Immature natural killer cell (primary cell): ENCODE results near the gene MEF2A. TPM values are rescaled to one million over a fixed set of nuclear protein-coding genes. Genes with fewer than 3 reads are reported as not detected.
"Not testable (repeated sequence)": the region's sequence is repeated elsewhere in the genome, so short reads cannot be mapped to it uniquely, and the experiment has no call there.

Experiments
- DNase-seq, 3 donors: peaks; one replicate each; pipeline ENCODE4 v3.0.0; 2022; ENCODE audit warnings: mixed read lengths in 1 of 3
- H3K27ac Mint-ChIP-seq, 6 donors: one replicate each; pipeline ENCODE4 v1.8.0; 2020; ENCODE audit warnings: mixed read lengths in 6 of 6, mild to moderate bottlenecking in 5 of 6, inconsistent platforms in 4 of 6, moderate library complexity in 3 of 6
- H3K27me3 Mint-ChIP-seq, 3 donors: one replicate each; pipeline ENCODE4 v1.8.0; 2020 to 2021; ENCODE audit warnings: low read depth in 3 of 3, mild to moderate bottlenecking in 3 of 3, mixed read lengths in 3 of 3, moderate library complexity in 3 of 3, inconsistent platforms in 1 of 3
- H3K36me3 Mint-ChIP-seq, 3 donors: one replicate each; pipeline ENCODE4 v1.8.0; 2020; ENCODE audit warnings: mixed read lengths in 3 of 3, inconsistent platforms in 2 of 3, mild to moderate bottlenecking in 2 of 3
- H3K4me1 Mint-ChIP-seq, 2 donors: one replicate each; pipeline ENCODE4 v1.8.0; 2020; ENCODE audit warnings: inconsistent platforms in 2 of 2, mild to moderate bottlenecking in 2 of 2, mixed read lengths in 2 of 2, moderate library complexity in 1 of 2
- H3K4me3 Mint-ChIP-seq, 5 donors: one replicate each; pipeline ENCODE4 v1.8.0; 2020; ENCODE audit warnings: mild to moderate bottlenecking in 5 of 5, mixed read lengths in 5 of 5, inconsistent platforms in 3 of 5, moderate library complexity in 3 of 5
- H3K9me3 Mint-ChIP-seq, 6 donors: one replicate each; pipeline ENCODE4 v1.8.0; 2020; ENCODE audit warnings: mild to moderate bottlenecking in 6 of 6, mixed read lengths in 6 of 6, inconsistent platforms in 4 of 6, moderate library complexity in 3 of 6
- polyA plus RNA-seq, 3 donors: library from polyadenylated mRNA; unstranded; fragments of 300-500 nt; fragmentation: Illumina TruSeq; gene quantifications; one replicate each; pipeline ENCODE4 v1.2.3, GENCODE V29; 2021

MEF2A gene
- polyA plus RNA-seq, 3 donors from 2014 or later = 5.8 to 14.4 (median 6.3) TPM

DNA sequence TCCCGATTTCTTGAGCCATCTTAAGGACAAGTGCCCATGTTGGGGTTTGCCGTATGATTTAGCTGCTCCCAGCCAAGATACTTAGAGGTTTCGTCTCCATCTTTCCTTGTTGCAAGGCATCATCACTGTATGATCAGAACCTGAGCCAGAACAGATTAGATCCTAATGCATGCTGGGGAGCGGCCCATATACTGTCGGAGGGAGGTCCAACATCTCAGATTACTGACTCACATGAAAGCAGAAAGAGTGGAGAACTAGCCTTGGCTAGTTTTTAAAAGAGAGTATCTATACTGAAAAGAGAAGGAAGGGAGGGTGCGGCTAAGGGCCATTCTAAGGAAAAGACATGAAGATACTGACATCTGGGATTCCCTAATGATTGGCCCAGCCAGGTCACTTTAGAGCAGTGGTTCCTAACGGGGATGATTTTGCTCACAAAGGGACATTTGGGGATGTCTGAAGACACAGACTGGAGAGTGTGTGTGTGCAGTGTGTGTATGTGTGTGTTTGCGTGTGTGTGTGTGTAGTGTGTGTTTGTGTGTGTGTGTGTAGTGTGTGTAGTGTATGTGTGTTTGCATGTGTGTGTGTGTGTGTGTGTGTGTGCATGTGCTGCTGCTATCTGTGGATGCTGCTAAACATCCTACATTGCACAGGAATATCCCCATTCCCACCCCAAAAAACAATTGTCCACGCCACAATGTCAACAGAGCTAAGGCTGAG lies 179.7 kb downstream of the MEF2A start:
- no peak for DNase-seq
- Mint-ChIP-seq H3K36me3 (peaks cover 0 to 8% (median 0%) of the 10 kb centered on the region in 3 donors), H3K9me3 (no peaks in the 10 kb centered on the region), H3K27me3 (peaks cover 0 to 2% (median 0%) of the 10 kb centered on the region in 3 donors), H3K4me3 (no peak overlapping the region), H3K27ac (no peak overlapping the region), H3K4me1 (no peaks in the 10 kb centered on the region)

DNA sequence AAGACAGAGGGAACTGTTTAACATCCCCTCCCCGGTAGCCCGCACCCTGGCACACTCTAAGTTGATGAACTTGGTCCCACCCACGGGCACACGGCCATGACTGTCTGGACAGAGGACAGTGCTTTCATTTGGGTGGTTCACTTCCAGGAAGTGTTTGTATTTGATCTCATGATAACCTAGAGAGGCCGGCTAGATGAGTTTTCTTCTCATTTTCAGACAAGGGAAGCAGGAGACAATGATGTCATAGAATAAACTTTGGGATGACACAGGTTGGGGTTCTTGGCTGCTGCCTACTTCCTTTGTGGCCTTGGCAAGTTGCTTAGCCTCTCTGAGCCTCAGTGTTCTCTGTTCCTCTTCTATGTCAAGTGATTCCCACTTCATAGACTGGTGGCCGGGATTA lies 183.6 kb downstream of the MEF2A start:
- DNase-seq = no peak
- Mint-ChIP-seq H3K36me3 (peaks cover 0 to 8% (median 0%) of the 10 kb centered on the region in 3 donors), H3K27me3 (peaks cover 0 to 2% (median 0%) of the 10 kb centered on the region in 3 donors), H3K4me3 (no peak overlapping the region), H3K27ac (no peak overlapping the region), H3K4me1 (no peaks in the 10 kb centered on the region), H3K9me3 (no peaks in the 10 kb centered on the region)

DNA sequence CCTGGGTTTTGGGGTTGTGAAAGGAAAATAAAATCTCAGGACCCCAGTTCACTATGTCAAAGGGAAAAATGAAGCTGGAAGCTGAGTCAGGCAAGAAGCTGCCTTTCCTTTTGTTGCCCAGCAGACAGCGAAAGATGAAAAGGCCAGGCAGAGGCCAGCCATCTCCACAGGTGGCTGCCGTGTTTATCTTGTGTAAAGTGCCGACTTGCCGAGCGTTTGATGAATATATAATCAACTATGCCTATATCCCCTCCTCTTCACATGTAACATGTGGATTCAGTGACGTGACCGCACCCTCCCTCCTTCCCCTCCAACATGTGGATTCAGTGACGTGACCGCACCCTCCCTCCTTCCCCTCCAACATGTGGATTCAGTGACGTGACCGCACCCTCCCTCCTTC lies 184.5 kb downstream of the MEF2A start:
- H3K4me1 Mint-ChIP-seq, H3K27ac Mint-ChIP-seq, H3K36me3 Mint-ChIP-seq, H3K27me3 Mint-ChIP-seq, H3K4me3 Mint-ChIP-seq, DNase-seq, H3K9me3 Mint-ChIP-seq: not testable (repeated sequence)

DNA sequence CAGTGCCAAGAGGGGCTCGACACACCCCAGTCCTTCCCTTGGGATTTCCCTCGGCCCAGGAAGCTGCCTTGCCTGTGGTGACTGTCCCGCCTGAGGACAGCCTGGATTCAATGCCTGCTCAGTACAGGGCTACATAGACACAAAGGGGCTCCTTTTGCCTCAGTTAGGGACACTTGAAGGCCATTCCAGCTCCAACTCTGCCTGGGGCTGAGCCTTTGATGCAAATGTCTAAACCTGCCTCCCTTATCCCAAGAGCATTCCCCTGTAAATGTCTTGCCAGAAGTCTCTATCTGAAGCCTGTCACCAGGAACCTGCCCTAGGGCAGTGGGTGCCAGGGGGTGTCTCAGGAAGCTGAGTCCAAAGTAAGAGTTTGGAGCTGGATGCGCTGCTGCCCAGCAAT lies 186.8 kb downstream of the MEF2A start:
- Mint-ChIP-seq H3K36me3 (no peaks in the 10 kb centered on the region), H3K27ac (no peak overlapping the region), H3K4me1 (peaks cover 4 to 7% of the 10 kb centered on the region in 2 donors), H3K27me3 (peaks cover 0 to 2% (median 0%) of the 10 kb centered on the region in 3 donors), H3K9me3 (no peaks in the 10 kb centered on the region), H3K4me3 (no peak overlapping the region)
- no peak for DNase-seq

DNA sequence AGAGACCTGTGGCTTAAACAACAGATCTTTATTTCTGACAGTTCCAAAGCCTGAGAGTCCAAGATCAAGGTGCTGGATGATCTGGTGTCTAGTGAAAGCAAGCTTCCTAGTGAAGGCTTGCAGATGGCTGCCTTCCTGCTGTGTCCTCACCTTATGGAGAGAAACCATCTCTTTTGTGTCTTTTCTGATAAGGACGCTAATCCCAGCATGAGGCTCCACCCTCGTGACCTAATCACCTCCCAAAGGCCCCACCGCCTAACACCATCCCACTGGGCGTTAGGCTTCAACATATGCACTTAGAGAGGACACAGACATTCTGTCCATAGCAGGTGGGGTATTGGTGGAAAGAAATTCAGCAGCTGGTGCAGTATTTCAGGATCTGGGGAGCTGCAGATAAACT lies 187.3 kb downstream of the MEF2A start:
- Mint-ChIP-seq H3K36me3 (no peaks in the 10 kb centered on the region), H3K4me3 (no peak overlapping the region), H3K4me1 (peaks cover 4 to 7% of the 10 kb centered on the region in 2 donors), H3K9me3 (no peaks in the 10 kb centered on the region), H3K27me3 (peaks cover 0 to 2% (median 0%) of the 10 kb centered on the region in 3 donors), H3K27ac (no peak overlapping the region)
- DNase-seq = no peak

DNA sequence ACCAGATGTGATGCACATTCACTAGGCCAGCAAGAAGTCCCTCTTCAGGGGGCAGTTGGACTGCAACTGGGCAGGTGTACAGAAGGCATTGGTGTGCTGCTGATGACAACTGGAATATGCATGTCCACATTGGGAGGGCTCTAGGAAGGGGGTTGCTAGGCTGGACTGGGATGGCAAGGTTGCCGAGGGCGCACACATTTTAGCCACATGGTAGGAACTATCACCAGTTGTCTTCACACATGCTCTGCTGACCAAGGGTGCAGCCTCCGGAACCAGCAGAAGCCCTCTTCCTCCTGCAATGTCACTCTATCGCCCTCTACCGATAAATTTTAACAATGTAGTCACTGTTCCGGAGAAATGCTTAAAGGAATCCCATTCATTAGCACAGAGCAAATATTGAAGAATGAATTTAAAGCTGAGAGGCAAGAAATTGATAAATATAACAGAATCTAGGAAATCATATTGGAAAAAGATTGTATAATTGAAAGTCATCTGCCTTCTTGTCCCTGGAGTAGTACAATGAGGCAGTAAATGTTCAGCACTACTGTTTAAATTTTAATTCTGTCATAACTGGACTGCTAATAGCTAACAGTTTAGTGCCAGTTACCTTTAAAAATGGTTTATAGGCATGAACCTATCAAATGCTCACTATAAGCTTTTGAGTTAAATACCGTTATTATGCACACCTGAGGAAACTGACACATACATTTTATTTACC lies 190.1 kb downstream of the MEF2A start:
- Mint-ChIP-seq H3K36me3 (no peaks in the 10 kb centered on the region), H3K27me3 (peaks cover 0 to 5% (median 2%) of the 10 kb centered on the region in 3 donors), H3K4me3 (no peak overlapping the region), H3K4me1 (peaks cover 4 to 7% of the 10 kb centered on the region in 2 donors), H3K9me3 (peaks cover 0 to 2% (median 0%) of the 10 kb centered on the region in 6 donors), H3K27ac (no peak overlapping the region)
- DNase-seq = peak; percentile 50 to 60 (median 57)

DNA sequence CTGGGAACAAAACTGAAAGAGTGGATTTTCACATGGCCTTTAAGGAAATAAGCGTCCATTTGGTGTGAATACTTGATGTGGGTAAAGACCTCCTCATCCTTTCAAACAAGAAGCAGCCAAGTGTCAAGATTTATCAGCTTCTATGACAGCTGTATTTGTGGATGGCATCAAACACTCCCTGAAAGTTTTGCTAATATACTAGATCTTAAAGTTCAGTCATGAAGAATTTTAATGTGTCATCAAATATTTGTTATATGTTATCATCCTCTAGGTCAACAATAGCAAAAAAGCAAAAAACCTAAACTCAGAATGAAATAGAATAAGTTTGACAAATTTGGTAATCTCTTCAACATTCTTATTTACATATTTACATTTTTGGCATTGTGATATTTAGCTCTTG lies 196.5 kb downstream of the MEF2A start:
- Mint-ChIP-seq H3K4me1 (no peaks in the 10 kb centered on the region), H3K4me3 (no peak overlapping the region), H3K27me3 (peaks cover 0 to 10% (median 2%) of the 10 kb centered on the region in 3 donors), H3K27ac (no peak overlapping the region), H3K9me3 (peaks cover 0 to 2% (median 0%) of the 10 kb centered on the region in 6 donors), H3K36me3 (no peaks in the 10 kb centered on the region)
- no peak for DNase-seq

DNA sequence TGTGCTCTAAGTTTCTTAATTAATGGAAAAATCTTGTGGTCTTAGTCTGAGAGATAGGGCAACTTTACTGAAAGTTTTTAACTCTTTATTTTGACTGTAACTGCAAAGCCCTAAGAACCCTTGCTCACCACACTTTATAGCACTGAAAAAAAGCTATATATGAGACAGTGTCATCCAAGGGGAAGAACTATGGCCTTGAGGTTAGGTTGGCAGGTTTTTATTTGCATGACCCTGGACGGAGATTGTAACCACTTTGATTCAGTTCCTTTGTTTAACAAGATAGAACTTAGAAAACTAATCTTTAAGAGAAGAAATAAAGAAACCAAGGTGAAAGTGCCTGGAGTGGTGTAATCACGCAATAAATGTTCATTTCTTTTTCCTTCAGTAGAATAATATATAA lies 198.0 kb downstream of the MEF2A start:
- no peaks in the 10 kb centered on the region for H3K36me3 Mint-ChIP-seq
- DNase-seq = no peak
- H3K27me3 Mint-ChIP-seq = peaks cover 0 to 11% (median 0%) of the 10 kb centered on the region in 3 donors
- H3K4me1 Mint-ChIP-seq = no peaks in the 10 kb centered on the region
- no peak overlapping the region for H3K4me3 Mint-ChIP-seq
- H3K9me3 Mint-ChIP-seq = peaks cover 0 to 2% (median 0%) of the 10 kb centered on the region in 6 donors
- no peak overlapping the region for H3K27ac Mint-ChIP-seq

DNA sequence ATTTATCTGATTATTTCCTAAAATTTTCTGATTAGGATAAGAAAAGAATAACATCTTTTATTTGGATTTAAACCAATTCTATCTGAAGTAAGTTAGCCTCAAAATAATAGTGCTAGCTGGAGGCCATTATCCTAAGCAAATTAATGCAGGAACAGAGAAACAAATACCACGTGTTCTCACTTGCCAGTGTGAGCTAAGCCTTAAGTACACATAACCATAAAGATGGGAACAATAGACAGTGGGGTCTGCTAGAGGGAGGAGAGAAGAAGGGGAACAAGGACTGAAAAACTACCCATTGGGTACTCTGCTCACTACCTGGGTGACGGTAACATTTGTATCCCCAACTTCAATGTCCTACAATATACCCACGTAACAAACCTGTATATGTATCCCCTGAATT lies 198.7 kb downstream of the MEF2A start:
- Mint-ChIP-seq H3K36me3 (no peaks in the 10 kb centered on the region), H3K27ac (no peak overlapping the region), H3K9me3 (peaks cover 0 to 2% (median 0%) of the 10 kb centered on the region in 6 donors), H3K4me3 (no peak overlapping the region), H3K4me1 (no peaks in the 10 kb centered on the region), H3K27me3 (peaks cover 0 to 12% (median 0%) of the 10 kb centered on the region in 3 donors)
- no peak for DNase-seq

Other genes with a start within 250 kb of the MEF2A start
- gene LYSMD4, start 167.5 kb downstream of the MEF2A start, polyA plus RNA-seq = 1 to 10 TPM; 1.6 to 3.5 (median 3.1) TPM